Activated naive CD4-positive, alpha-beta T cell treated with anti-CD3 and anti-CD28 coated beads, Interleukin-2, amount 50 U/mL, for 24 hours (primary cell): ENCODE results near the gene COX6A2.

Experiments used
- H3K27ac Mint-ChIP-seq: one replicate; pipeline ENCODE4 v1.8.0; 2021; ENCODE audit warnings: mild to moderate bottlenecking, mixed read lengths
- H3K27me3 Mint-ChIP-seq: one replicate; pipeline ENCODE4 v1.8.0; 2021; ENCODE audit warnings: mixed read lengths
- H3K36me3 Mint-ChIP-seq: one replicate; pipeline ENCODE4 v1.8.0; 2021; ENCODE audit warnings: mixed read lengths
- H3K4me1 Mint-ChIP-seq: one replicate; pipeline ENCODE4 v1.8.0; 2021; ENCODE audit warnings: mixed read lengths
- H3K4me3 Mint-ChIP-seq: one replicate; pipeline ENCODE4 v1.8.0; 2021; ENCODE audit warnings: mild to moderate bottlenecking, mixed read lengths
- H3K9me3 Mint-ChIP-seq: one replicate; pipeline ENCODE4 v1.8.0; 2021; ENCODE audit warnings: mixed read lengths

COX6A2 gene

GRCh38 chr16:31428279-31428597, at the start of gene COX6A2:
COX6A2 (minus strand) TSS chr16:31428360; CDS start chr16:31428325, 35 bp downstream.
- H3K4me3 Mint-ChIP-seq, result peak within 1 kb of the TSS; percentile 23
- H3K27ac Mint-ChIP-seq, result peak within 1 kb of the TSS; percentile 12
- H3K4me1 Mint-ChIP-seq, result no peaks in the 10 kb centered on the region

GRCh38 chr16:31477220-31478216, 49.4 kb upstream of the COX6A2 start:
- Mint-ChIP-seq H3K4me1 (peaks cover 17% of the 10 kb centered on the region), H3K4me3 (peak overlapping the region; percentile 72), H3K9me3 (no peaks in the 10 kb centered on the region), H3K36me3 (no peaks in the 10 kb centered on the region), H3K27ac (peak overlapping the region; percentile 14), H3K27me3 (peaks cover 7% of the 10 kb centered on the region)

More at GRCh38 chr16:31428279-31428597, at the start of gene COX6A2:
- H3K36me3 Mint-ChIP-seq, result no peaks in the 10 kb centered on the region
- H3K27me3 Mint-ChIP-seq, result no peaks in the 10 kb centered on the region
- no peaks in the 10 kb centered on the region for H3K9me3 Mint-ChIP-seq

- no peaks in the 10 kb centered on the region for H3K9me3 Mint-ChIP-seq
- peak overlapping the region; percentile 77 for H3K4me3 Mint-ChIP-seq
- peaks cover 10% of the 10 kb centered on the region for H3K27me3 Mint-ChIP-seq
- H3K27ac Mint-ChIP-seq, result no peak overlapping the region
- peaks cover 20% of the 10 kb centered on the region for H3K4me1 Mint-ChIP-seq
- no peaks in the 10 kb centered on the region for H3K36me3 Mint-ChIP-seq
Observed at GRCh38 chr16:31476303-31477219, 48.4 kb upstream of the COX6A2 start.

GRCh38 chr16:31475946-31476302, 47.8 kb upstream of the COX6A2 start:
- Mint-ChIP-seq H3K36me3 (no peaks in the 10 kb centered on the region), H3K4me1 (peaks cover 20% of the 10 kb centered on the region), H3K9me3 (no peaks in the 10 kb centered on the region), H3K4me3 (peak overlapping the region; percentile 77), H3K27ac (no peak overlapping the region), H3K27me3 (peaks cover 16% of the 10 kb centered on the region)

- H3K4me1 Mint-ChIP-seq, result peaks cover 20% of the 10 kb centered on the region
- no peak overlapping the region for H3K4me3 Mint-ChIP-seq
- H3K9me3 Mint-ChIP-seq, result no peaks in the 10 kb centered on the region
- no peaks in the 10 kb centered on the region for H3K36me3 Mint-ChIP-seq
- peaks cover 16% of the 10 kb centered on the region for H3K27me3 Mint-ChIP-seq
- H3K27ac Mint-ChIP-seq, result no peak overlapping the region
Observed at GRCh38 chr16:31474773-31475738, 46.9 kb upstream of the COX6A2 start.

GRCh38 chr16:31474173-31474714, 46.1 kb upstream of the COX6A2 start:
- no peaks in the 10 kb centered on the region for H3K36me3 Mint-ChIP-seq
- H3K27me3 Mint-ChIP-seq, result peaks cover 16% of the 10 kb centered on the region
- H3K27ac Mint-ChIP-seq, result no peak overlapping the region
- peaks cover 20% of the 10 kb centered on the region for H3K4me1 Mint-ChIP-seq
- no peaks in the 10 kb centered on the region for H3K9me3 Mint-ChIP-seq
- no peak overlapping the region for H3K4me3 Mint-ChIP-seq

- Mint-ChIP-seq H3K27ac (no peak overlapping the region), H3K36me3 (no peaks in the 10 kb centered on the region), H3K9me3 (no peaks in the 10 kb centered on the region), H3K4me3 (no peak overlapping the region), H3K27me3 (peaks cover 16% of the 10 kb centered on the region), H3K4me1 (peaks cover 20% of the 10 kb centered on the region)
Observed at GRCh38 chr16:31473264-31473984, 45.3 kb upstream of the COX6A2 start.

GRCh38 chr16:31472709-31473203, 44.6 kb upstream of the COX6A2 start:
- Mint-ChIP-seq H3K27me3 (peaks cover 16% of the 10 kb centered on the region), H3K27ac (no peak overlapping the region), H3K4me3 (peak overlapping the region; percentile 16), H3K4me1 (peaks cover 15% of the 10 kb centered on the region), H3K36me3 (no peaks in the 10 kb centered on the region), H3K9me3 (no peaks in the 10 kb centered on the region)

- H3K4me1 Mint-ChIP-seq, result peaks cover 19% of the 10 kb centered on the region
- H3K4me3 Mint-ChIP-seq, result peak within 1 kb of the TSS; percentile 52
- H3K9me3 Mint-ChIP-seq, result no peaks in the 10 kb centered on the region
- peaks cover under 1% of the 10 kb centered on the region for H3K36me3 Mint-ChIP-seq
- H3K27ac Mint-ChIP-seq, result peak within 1 kb of the TSS; percentile 35
- H3K27me3 Mint-ChIP-seq, result peaks cover 16% of the 10 kb centered on the region
Observed at GRCh38 chr16:31471875-31472708, 43.9 kb upstream of the COX6A2 start, which contains the start of gene TGFB1I1. TGFB1I1 (plus strand) TSS chr16:31472152; CDS start chr16:31472189, 37 bp downstream.

GRCh38 chr16:31471241-31471874, 43.2 kb upstream of the COX6A2 start:
- H3K4me1 Mint-ChIP-seq, result peaks cover 22% of the 10 kb centered on the region
- peak overlapping the region; percentile 35 for H3K27ac Mint-ChIP-seq
- H3K36me3 Mint-ChIP-seq, result peaks cover 5% of the 10 kb centered on the region
- peaks cover 16% of the 10 kb centered on the region for H3K27me3 Mint-ChIP-seq
- no peaks in the 10 kb centered on the region for H3K9me3 Mint-ChIP-seq
- H3K4me3 Mint-ChIP-seq, result peak overlapping the region; percentile 52

- Mint-ChIP-seq H3K4me3 (no peak overlapping the region), H3K27me3 (peaks cover 16% of the 10 kb centered on the region), H3K9me3 (no peaks in the 10 kb centered on the region)
Observed at GRCh38 chr16:31470615-31471014, 42.5 kb upstream of the COX6A2 start.

GRCh38 chr16:31467858-31468257, 39.7 kb upstream of the COX6A2 start:
- Mint-ChIP-seq H3K27ac (no peak overlapping the region), H3K27me3 (peaks cover 11% of the 10 kb centered on the region), H3K36me3 (peaks cover 9% of the 10 kb centered on the region), H3K4me1 (peaks cover 18% of the 10 kb centered on the region), H3K4me3 (no peak overlapping the region), H3K9me3 (no peaks in the 10 kb centered on the region)

More at GRCh38 chr16:31470615-31471014, 42.5 kb upstream of the COX6A2 start:
- Mint-ChIP-seq H3K4me1 (peaks cover 18% of the 10 kb centered on the region), H3K36me3 (peaks cover 5% of the 10 kb centered on the region), H3K27ac (no peak overlapping the region)
